ENCODE data around the gene HMCN2.

DNA sequence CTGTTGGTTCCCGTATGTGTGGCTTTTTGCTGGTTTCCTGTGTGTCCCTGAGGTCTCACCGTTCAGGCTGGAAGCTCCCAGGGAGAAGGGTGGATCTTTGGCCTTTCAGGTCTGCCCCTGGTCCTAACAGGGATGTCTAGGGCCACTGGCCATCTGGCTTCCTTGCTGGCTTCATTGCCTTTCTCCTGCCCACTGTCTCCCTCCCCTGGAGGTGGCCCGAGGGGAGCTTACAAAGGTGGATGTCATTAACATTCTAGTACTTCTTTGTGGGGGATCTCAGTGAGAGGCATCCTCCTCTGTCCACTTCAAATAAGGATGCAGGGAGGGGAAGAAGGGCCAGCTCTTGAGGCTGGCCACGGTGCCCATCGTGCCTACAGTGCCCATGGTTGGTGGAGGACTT is 35.2 kb downstream of the HMCN2 start:
- no peak for TF ChIP-seq POLR2AphosphoS5 (IDR thresholded peaks at IDR 0.05; ENCODE audit: insufficient read depth, low read depth, low read length)
- TF ChIP-seq POLR2A (IDR thresholded peaks at IDR 0.05; ENCODE audit: low read depth, low read length): no peak
